ENCODE measurements around the gene PNLIPRP2. TPM values are rescaled to one million over a fixed set of nuclear protein-coding genes. Genes with fewer than 3 reads are reported as not detected.

The PNLIPRP2 gene
- total RNA-seq, 4 donors from 2014 or later = not detected

DNA sequence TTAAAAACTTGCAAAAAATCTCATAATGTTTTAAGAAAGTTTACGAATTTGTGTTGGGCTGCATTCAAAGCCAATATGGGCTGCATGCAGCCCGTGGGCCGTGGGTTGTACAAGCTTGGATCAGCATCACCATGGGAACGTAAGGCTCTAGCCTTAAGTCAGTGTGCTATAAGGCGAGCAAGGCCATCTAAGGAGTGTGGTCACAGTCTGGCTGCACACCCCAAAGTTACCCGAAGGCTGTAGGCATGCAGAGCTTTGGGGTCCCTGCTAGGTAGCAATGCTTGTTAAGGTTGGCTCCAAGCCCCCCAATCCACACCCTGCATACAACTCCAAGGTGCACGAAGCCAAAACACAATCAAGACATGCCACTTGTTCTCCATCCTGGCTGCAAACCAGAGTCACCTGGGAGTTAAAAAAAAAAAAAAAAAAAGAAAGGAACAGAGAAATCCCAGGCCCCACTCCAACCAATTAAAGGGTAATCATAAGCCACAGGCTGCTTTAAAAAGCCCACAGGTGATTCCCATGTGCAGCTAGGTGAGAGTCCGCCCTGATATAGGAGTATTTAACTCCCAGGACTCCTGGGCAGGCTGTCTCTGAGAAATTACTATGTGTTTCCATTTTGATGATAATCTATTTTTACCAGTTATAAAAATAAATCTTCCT lies 8.5 kb upstream of the PNLIPRP2 start:
- no peak for DNase-seq (ENCODE audit: low spot score)
- ATAC-seq (ENCODE audit: low FRiP score) = no peak
- TF ChIP-seq, protein P1, sequence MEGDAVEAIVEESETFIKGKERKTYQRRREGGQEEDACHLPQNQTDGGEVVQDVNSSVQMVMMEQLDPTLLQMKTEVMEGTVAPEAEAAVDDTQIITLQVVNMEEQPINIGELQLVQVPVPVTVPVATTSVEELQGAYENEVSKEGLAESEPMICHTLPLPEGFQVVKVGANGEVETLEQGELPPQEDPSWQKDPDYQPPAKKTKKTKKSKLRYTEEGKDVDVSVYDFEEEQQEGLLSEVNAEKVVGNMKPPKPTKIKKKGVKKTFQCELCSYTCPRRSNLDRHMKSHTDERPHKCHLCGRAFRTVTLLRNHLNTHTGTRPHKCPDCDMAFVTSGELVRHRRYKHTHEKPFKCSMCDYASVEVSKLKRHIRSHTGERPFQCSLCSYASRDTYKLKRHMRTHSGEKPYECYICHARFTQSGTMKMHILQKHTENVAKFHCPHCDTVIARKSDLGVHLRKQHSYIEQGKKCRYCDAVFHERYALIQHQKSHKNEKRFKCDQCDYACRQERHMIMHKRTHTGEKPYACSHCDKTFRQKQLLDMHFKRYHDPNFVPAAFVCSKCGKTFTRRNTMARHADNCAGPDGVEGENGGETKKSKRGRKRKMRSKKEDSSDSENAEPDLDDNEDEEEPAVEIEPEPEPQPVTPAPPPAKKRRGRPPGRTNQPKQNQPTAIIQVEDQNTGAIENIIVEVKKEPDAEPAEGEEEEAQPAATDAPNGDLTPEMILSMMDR (IDR thresholded peaks at IDR 0.05) = no peak

DNA sequence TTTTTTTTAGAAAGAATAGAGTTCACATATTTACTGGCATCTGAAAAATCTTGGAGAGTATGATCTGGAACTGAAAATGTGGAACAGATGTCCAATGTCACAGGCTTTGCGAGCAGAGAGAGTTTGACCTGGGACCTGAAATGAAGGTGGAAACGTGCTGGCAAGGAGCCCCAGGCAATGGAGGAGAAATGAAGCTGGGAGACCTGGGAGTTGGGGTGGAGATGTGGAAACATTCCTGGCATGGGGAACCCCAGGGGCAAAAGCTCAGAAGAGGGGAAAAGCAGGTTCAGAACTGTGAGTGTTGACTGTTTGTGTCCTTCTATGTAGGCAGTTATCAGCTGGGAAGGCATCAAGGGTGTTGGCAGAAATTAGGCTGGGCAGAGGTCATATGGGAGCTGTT lies 7.3 kb upstream of the PNLIPRP2 start:
- TF ChIP-seq, protein P1 (IDR thresholded peaks at IDR 0.05) = no peak
- no peak for DNase-seq (ENCODE audit: low spot score)
- ATAC-seq (ENCODE audit: low FRiP score) = no peak

DNA sequence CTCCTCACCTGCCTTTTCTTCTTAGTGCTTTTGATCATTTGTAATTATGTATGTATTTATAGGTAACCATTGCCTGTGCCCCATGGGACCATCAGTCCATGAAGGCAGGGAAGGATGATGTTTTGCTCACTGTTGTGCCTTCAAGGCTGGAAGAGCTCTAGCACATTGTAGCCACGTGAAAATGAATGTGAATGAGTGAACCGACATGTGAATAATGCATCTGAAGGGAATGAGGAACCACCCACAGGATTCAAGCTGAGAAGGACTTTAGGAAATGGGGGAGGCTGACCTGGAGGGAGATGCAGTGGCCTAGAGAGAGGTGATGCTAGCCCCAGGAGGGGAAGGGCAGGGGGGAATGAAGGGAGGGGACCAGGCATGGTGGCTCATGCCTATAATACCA lies 6.0 kb upstream of the PNLIPRP2 start:
- ATAC-seq (ENCODE audit: low FRiP score) (no peak), DNase-seq (ENCODE audit: low spot score) (no peak)
- TF ChIP-seq, protein P1 (IDR thresholded peaks at IDR 0.05) = no peak

DNA sequence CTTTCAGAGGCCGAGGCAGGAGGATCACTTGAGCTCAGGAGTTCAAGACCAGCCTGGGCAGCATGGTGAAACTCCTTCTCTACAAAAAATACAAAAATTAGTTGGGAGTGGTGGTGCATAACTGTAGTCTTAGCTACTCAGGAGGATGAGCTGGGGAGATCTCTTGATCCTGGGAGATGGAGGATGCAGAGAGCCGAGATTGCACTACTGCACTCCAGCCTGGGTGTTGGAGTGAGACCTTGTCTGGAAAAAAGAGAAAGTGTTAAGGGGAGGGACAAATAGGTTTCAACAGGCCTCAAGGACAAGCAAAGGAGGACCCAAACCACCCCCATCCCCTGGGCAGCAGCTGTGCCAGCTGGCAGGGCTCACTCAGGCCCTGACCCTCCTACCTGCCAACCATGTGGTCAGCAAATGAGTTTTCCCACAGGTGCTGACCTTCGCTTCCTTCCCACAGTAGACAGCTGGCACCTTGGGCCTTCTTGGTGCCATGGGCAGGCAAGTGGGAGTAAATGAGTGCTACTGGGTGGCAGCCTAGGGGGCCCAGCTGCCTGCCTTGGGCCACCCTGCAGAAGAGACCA lies 5.5 kb upstream of the PNLIPRP2 start:
- TF ChIP-seq, protein P1 (IDR thresholded peaks at IDR 0.05) = no peak
- ATAC-seq (ENCODE audit: low FRiP score) = no peak
- DNase-seq (ENCODE audit: low spot score) = no peak

- no peak for DNase-seq (ENCODE audit: low spot score)
- TF ChIP-seq, protein P1 (IDR thresholded peaks at IDR 0.05) = no peak
- ATAC-seq (ENCODE audit: low FRiP score) = no peak
Measured at GRCh38 chr10:116621476-116621875, 723 bp downstream of the PNLIPRP2 start.

GRCh38 chr10:116621934-116622655 lies 1.3 kb downstream of the PNLIPRP2 start:
- TF ChIP-seq, protein P1 (IDR thresholded peaks at IDR 0.05) = no peak
- DNase-seq (ENCODE audit: low spot score) (no peak), ATAC-seq (ENCODE audit: low FRiP score) (no peak)
